IPS-NIHi11 (cell line): ENCODE measurements around the gene CLIC5.

Experiments
- DNase-seq: peaks from one replicate; pipeline ENCODE4 v3.0.0; 2012; ENCODE audit warnings: mixed read lengths, low spot score

Gene CLIC5

DNA sequence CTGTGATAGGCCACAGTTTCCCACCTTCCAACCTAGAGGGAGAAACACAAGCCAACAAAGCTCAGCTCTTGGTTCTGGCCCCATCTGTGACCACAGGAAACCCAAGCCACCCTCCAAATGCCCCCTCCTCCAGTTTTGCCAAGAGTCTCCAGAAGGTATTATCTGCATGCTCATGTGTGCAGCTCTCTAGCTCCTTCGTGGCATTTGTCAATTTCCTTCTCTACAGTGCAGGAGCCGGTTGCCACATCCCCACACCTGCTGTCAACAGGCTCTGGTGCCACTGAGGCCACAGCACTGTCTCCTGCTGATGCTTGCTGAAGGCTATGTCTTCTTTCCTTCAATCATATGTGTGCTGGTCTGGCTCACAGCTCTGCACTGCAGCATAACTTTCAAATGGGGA is 177.2 kb downstream of the CLIC5 start:
- no peak for DNase-seq

DNA sequence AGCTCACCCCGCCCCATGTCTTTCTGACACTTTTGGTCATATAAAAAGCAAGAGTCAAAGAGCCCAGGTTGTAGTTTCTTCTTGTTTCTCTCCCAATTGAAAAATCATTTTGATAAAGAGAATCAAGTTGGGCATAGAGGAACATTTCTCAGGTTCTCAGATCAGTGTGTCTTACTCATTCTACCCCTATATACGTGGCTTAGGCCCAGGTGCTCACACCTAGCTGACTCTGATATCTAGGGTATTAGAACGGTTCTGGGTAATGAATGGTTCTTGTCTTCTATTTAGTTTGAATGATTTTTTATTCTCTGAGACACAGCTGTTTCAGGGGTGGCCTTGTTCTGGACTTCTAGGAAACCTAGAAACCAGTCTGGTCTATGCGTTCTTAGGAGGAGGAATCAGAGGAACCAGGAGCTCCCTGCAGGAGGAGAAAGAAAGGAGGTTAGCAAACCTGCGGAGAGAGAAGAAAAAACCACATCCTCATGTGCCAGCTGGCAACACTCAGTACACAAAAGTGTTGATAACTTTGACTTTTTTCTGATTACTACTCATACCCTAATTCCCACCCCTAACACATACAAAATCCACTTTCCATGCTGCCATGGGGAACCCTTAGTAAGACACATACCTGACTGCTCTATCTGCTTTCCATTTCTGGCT is 178.0 kb downstream of the CLIC5 start:
- no peak for DNase-seq

- DNase-seq = no peak
Observed at GRCh38 chr6:45836984-45837383, 178.7 kb downstream of the CLIC5 start.

GRCh38 chr6:45836438-45836824 is 179.2 kb downstream of the CLIC5 start:
- DNase-seq = no peak

DNA sequence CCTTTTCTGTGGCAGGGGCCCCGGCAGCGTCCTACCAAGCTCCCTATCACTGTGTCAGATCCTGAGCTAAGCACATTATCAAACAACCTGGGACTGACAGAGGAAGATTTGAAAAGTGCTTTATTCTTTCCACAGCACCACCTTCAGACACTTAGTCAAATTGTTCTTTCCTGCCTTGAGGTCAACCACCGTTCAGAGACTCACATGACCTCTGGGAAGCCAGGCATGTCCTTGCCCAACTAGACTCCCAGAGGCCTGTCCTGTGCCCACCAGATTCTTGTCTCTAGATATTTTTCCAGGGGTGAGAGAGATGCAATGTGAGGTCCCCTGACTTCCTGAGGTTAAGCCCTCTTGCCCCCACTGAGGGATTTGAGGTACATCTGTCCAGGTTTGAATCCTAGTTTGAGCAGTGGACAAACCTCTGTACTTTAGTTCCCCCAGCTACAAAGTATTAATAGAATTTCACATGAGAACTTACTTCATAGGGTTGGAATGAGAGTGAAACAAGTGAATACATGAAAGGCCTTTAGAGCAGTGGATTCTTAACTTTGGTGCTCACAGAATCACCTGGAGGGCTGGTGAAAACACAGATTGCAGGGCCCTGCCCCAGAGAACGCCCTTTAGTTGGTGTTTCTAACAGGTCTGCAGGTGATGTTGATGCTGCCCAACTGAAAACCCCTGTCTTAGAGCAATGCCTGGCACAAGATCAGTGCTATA is 179.8 kb downstream of the CLIC5 start:
- no peak for DNase-seq

DNA sequence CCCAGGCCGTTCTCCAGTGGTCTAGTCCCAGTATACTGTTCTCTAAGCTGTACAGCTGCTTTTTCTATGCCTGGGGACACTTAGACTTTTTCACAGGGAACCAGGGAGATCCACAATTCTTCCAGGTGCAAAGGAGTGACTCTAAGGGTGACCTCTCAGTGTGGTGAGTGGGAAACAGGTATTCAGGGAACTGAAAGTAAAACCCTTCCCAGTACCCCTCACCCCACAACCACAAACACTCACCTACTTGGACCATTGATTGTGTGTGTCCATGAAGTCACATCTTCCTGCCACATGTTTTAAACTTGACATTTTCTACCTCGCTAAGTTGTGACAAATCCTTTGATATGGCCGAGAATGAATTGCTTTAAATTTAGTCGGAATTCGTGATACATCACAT is 183.6 kb downstream of the CLIC5 start:
- DNase-seq = no peak
